Measurements from ENCODE around the gene MTAP.

The MTAP gene

GRCh38 chr9:21852754-21853153 is 50.3 kb downstream of the MTAP start:
- no peak for DNase-seq (ENCODE audit: low read depth, low spot score)

- DNase-seq (ENCODE audit: low read depth, low spot score) = no peak
Observed at GRCh38 chr9:21853414-21853813, 51.0 kb downstream of the MTAP start.

GRCh38 chr9:21854119-21854518 is 51.7 kb downstream of the MTAP start:
- no peak for DNase-seq (ENCODE audit: low read depth, low spot score)

DNA sequence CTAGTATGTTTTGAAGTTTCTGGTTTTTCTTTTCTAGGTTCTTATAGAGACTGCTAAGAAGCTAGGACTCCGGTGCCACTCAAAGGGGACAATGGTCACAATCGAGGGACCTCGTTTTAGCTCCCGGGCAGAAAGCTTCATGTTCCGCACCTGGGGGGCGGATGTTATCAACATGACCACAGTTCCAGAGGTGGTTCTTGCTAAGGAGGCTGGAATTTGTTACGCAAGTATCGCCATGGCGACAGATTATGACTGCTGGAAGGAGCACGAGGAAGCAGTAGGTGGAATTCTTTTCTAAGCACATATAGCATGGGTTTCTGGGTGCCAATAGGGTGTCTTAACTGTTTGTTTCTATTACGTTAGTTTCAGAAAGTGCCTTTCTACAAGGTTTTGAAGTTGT is 52.2 kb downstream of the MTAP start:
- DNase-seq (ENCODE audit: low read depth, low spot score) = peak; percentile 77

GRCh38 chr9:21856301-21857094 is 54.1 kb downstream of the MTAP start:
- DNase-seq (ENCODE audit: low read depth, low spot score) = no peak

GRCh38 chr9:21862871-21863270 is 60.4 kb downstream of the MTAP start:
- DNase-seq (ENCODE audit: low read depth, low spot score) = no peak

- no peak for DNase-seq (ENCODE audit: low read depth, low spot score)
Observed at GRCh38 chr9:21864505-21864904, 62.1 kb downstream of the MTAP start.

DNA sequence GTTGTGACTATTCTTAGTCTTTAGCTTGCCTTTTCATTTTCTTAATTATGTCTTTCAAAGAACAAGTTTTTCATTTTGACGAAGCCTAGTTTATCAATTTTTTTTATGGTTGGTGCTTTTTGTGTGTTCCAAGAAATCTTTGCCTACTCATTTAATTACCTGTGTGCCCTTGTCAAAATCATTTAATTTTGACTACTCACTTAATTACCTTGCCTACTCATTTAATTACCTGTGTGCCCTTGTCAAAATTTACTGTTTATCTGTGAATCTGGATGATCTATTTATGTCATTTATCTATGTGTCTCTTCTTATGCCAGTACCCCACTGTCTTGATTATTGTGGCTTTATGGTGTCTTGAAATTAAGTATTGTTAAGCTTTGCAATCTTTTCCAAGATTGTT is 63.9 kb downstream of the MTAP start:
- no peak for DNase-seq (ENCODE audit: low read depth, low spot score)

DNA sequence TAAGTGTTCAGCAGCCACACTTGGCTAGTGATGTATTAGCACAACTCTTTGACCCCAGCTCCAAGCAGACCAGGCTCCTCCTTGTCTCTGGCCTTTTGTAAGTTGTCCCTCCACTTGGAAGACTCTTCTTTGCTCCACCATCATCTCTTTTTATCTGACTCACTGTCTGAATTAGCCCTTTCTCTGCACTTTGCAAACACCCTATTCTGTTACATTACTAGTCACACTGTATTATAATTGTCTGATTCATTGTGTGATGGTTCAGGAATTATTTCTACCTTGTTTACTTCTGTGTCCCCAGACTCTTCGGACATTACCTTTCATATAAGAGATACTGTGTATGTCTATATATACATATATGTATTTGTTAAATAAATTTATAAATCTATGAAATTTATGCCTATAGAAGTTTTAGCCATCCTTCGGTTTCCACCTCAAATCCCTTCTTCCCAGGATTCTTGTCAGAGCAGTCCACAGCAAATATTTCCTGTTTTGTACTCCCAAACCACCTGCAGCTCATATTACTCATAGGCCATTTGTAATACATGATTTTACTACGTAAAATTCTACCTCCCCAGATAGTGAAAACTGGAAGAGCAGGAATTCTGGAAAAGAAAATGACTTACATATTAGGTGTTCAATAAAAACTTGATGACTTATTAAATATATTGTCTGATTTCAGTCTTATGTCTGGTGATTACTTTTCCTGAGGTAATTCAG is 69.0 kb downstream of the MTAP start:
- DNase-seq (ENCODE audit: low read depth, low spot score) = no peak

DNA sequence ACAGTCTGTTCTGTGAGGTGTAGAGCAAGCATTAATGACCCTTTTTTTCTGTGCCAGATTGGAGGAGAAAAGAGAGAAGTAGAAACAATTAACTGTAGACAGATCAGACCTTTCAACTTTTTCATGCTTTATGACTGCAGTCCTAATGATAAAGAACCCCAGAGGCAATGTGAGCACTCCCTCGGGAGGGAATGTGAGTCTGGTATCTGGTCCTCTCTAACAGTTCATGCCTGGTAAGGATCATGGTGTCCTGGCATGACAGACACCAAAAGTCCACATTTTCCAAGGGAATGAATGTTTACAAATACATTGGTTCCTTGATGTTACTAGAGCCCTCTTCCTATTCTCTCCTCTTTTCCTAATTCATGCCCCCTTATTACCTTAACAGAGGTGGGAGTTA is 70.3 kb downstream of the MTAP start:
- DNase-seq (ENCODE audit: low read depth, low spot score) = no peak

DNA sequence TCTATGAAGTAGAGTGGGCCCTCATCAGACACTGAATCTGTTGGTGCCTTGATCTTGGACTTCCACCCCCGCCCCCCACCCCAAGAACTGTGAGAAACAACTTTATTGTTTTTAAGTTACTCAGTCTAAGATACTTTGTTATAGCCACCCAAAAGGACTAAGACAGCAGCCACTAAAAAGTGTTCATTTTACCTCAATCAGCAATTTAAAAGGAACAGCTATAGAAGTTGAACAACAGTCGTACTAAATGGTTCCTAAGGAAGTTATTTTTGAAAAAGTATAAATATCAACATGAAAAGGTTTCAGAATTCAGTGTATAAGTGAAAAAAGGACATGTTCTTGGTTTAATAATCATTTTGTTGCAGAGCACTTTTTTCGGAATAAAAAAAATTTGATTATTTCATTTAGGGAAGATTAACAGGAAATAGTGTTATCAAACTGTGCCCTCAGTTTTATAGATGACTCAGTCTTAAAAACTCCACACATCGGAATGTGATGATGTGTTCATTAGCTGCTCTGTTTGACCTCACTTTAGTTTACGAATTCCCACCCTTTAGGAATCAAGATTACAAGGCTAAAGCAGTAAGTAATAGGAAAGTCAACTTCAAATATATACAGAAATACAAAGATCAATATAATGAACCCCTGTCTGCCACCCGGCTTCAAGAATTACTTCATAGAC is 71.2 kb downstream of the MTAP start:
- DNase-seq (ENCODE audit: low read depth, low spot score) = peak; percentile 80

DNA sequence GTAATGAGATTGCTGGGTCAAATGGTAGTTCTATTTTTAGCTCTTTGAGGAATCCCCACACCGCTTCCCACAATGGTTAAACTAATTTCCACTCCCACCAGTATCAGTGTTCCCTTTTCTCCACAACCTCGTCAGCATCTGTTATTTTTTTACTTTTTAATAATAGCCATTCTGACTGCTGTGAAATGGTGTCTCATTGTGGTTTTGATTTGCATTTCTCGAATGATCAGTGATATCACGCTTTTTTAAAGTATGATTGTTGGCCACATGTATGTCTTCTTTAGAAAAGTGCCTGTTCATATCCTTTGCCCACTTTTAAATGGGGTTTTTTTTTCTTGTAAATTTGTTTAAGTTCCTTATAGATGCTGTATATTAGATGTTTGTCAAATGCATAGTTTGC is 73.5 kb downstream of the MTAP start:
- DNase-seq (ENCODE audit: low read depth, low spot score) = no peak

- no peak for DNase-seq (ENCODE audit: low read depth, low spot score)
Observed at GRCh38 chr9:21883642-21884041, 81.2 kb downstream of the MTAP start.

- no peak for DNase-seq (ENCODE audit: low read depth, low spot score)
Observed at GRCh38 chr9:21889673-21890072, 87.2 kb downstream of the MTAP start.

DNA sequence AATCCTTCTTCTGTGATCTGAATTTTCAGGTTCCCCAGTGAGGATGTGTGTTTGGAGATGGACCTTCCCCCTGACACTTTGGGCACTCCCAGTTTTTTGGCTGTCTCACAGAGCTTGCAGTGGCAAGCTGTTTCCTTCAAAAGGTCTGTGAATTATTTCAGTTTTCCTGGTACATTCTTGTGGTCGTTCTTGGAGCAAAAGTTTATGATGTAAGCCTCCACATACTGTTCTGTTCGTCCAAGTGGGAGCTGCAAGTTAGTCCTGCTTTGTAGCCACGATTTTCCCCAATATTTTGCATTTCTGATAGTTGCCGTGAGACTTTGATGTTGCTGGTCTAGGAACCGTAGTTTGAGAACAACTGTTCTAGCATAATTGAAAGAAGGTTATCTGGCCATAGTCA is 88.3 kb downstream of the MTAP start:
- peak; percentile 61 for DNase-seq (ENCODE audit: low read depth, low spot score)

DNA sequence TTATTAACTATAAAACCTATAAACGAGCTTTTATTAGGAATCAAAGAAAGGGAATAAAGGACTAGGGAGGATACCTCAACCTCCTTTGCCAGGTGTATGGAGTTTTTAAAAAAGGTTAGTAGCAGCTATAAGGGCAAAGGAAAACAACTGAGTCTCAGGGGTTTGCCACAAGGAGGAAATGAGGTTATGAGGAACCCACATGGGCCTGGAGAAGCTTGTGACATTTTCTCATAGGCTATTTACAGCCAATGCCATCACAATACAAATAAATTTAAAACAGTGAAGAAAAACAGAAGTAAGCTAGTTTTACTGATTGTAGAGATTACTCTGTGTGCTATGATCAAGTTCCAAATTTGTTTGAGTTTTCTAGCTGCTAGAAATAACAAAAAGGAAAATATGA is 99.1 kb downstream of the MTAP start:
- no peak for DNase-seq (ENCODE audit: low read depth, low spot score)

DNA sequence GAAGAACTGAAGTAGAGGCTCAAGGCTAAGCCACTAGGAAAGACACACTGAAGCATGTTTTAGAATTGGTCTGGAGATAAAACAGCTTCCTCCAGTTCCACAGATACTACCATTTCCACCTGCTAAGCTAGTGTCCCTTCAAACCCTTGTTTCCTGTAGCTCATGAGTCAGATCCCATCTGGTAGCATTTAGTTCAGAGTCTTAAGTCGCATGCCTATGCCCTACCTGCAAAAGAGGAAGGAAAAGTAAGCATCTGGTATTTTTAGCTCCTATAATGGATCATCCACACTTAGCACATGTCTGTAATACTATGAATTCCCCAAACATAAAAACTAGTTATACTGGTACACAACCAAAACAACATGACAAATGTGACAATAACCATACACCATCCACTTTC is 99.7 kb downstream of the MTAP start:
- DNase-seq (ENCODE audit: low read depth, low spot score) = no peak

GRCh38 chr9:21903380-21903965 is 101.0 kb downstream of the MTAP start:
- no peak for DNase-seq (ENCODE audit: low read depth, low spot score)

GRCh38 chr9:21904371-21904770 is 101.9 kb downstream of the MTAP start:
- DNase-seq (ENCODE audit: low read depth, low spot score) = peak; percentile 30

DNA sequence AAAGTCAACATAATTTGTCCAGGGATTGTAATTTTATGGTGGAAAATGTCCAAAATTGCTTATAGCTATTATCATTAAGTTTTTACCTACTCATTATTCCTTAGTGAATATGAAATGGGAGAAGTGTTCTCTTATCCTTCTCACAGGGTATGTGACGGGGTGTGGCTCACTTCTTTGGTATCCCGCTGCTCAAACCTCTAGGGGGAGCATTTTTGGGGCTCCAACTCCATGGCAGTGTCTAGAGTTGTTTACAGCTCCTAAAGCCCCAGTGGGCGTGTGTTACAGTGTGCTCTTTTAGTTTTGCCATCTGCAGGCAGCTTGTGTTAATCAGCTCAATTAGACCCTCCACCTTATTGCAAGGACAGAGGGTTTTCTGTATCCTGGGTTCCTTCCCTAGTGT is 102.3 kb downstream of the MTAP start:
- no peak for DNase-seq (ENCODE audit: low read depth, low spot score)

DNA sequence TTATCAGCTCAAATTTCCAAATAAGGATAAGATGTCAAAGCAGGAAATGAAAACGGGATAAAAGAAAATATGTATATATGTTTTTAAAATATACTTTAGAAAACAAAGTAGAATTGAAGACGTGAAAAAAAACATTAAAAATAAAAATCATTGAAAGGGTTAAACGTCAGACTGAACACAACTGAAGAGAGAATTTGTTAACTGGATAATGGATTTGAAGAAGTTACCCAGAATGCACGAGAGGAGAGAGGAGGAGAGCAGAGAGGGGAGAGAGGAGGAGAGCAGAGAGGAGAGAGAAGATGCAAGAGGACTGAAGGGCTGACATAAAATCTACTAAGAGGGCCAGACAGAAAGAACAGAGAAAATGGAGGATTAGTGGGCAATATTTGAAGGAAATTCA is 103.8 kb downstream of the MTAP start:
- DNase-seq (ENCODE audit: low read depth, low spot score) = no peak

DNA sequence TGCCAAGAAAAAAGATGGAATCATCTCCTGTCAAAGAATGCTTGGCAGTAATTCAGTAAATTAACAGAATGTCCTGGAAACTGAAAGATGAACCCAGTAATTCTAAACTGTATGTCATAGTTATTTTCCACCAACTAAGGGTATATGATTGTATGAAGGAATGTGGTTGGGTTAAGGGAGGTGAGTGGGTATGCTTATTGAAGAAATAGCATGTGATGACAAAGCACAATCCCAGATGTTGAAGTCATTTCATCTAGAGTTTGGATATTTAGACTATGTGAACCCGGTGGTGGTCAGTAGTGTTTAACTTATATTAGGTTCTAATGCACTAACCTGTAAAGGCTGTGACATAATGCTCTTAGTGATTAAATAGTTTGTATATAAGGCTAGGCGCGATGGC is 104.4 kb downstream of the MTAP start:
- no peak for DNase-seq (ENCODE audit: low read depth, low spot score)
